SK-N-SH (cell line): ENCODE data around the gene ITGA2B.

Experiments
- EZH2phosphoT487 ChIP-seq: fragments of 200-600 bp; sonication (generic); IDR thresholded peaks from 2 replicates; pipeline ENCODE4 v1.6.1; 2017; ENCODE audit warnings: low read depth, mixed run types, mild to moderate bottlenecking, antibody characterized with exemption, moderate library complexity, borderline replicate concordance
- MEF2A ChIP-seq: IDR thresholded peaks from 2 replicates; pipeline ENCODE4 v1.4.0; 2012; ENCODE audit warnings: low read depth, borderline replicate concordance
- PBX3 ChIP-seq: IDR thresholded peaks from 2 replicates; pipeline ENCODE4; 2012
- POLR2AphosphoS5 ChIP-seq: IDR thresholded peaks from 2 replicates; pipeline ENCODE4 v1.6.1; 2012; ENCODE audit warnings: low read depth, low read length
- RCOR1 ChIP-seq: fragments of 150-350 bp; IDR thresholded peaks from 2 replicates; pipeline ENCODE4 v1.6.1; 2017; ENCODE audit warnings: antibody characterized with exemption, low read length
- SIN3A ChIP-seq: IDR thresholded peaks from 2 replicates; pipeline ENCODE4 v1.6.1; 2012; ENCODE audit warnings: low read depth, mild to moderate bottlenecking, low read length, moderate library complexity, borderline replicate concordance
- TAF1 ChIP-seq: IDR thresholded peaks from 2 replicates; pipeline ENCODE4 v1.6.1; 2012; ENCODE audit warnings: low read depth, mild to moderate bottlenecking, low read length, moderate library complexity, borderline replicate concordance
- TF ChIP-seq, protein P1 (sequence below): fragments of 200-600 bp; sonication (generic); IDR thresholded peaks from 2 replicates; pipeline ENCODE4 v1.6.1; 2017; ENCODE audit warnings: antibody characterized with exemption, mild to moderate bottlenecking, moderate library complexity
- TF ChIP-seq, protein P2 (sequence below): fragments of 150-350 bp; IDR thresholded peaks from 2 replicates; pipeline ENCODE4 v1.6.1; 2017; ENCODE audit warnings: antibody characterized with exemption, low read length, low read depth, borderline replicate concordance
- TF ChIP-seq, protein P3 (sequence below): IDR thresholded peaks from 2 replicates; pipeline ENCODE4 v1.4.0; 2012; ENCODE audit warnings: low read depth, borderline replicate concordance
- TF ChIP-seq, protein P4 (sequence below): IDR thresholded peaks from 2 replicates; pipeline ENCODE4 v1.4.0; 2012; ENCODE audit warnings: low read depth

- TF ChIP-seq SIN3A (no peak), POLR2AphosphoS5 (no peak), MEF2A (no peak), TAF1 (no peak), RCOR1 (no peak), EZH2phosphoT487 (no peak), PBX3 (no peak)
- TF ChIP-seq, protein P1, sequence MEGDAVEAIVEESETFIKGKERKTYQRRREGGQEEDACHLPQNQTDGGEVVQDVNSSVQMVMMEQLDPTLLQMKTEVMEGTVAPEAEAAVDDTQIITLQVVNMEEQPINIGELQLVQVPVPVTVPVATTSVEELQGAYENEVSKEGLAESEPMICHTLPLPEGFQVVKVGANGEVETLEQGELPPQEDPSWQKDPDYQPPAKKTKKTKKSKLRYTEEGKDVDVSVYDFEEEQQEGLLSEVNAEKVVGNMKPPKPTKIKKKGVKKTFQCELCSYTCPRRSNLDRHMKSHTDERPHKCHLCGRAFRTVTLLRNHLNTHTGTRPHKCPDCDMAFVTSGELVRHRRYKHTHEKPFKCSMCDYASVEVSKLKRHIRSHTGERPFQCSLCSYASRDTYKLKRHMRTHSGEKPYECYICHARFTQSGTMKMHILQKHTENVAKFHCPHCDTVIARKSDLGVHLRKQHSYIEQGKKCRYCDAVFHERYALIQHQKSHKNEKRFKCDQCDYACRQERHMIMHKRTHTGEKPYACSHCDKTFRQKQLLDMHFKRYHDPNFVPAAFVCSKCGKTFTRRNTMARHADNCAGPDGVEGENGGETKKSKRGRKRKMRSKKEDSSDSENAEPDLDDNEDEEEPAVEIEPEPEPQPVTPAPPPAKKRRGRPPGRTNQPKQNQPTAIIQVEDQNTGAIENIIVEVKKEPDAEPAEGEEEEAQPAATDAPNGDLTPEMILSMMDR: no peak
- TF ChIP-seq, protein P2, sequence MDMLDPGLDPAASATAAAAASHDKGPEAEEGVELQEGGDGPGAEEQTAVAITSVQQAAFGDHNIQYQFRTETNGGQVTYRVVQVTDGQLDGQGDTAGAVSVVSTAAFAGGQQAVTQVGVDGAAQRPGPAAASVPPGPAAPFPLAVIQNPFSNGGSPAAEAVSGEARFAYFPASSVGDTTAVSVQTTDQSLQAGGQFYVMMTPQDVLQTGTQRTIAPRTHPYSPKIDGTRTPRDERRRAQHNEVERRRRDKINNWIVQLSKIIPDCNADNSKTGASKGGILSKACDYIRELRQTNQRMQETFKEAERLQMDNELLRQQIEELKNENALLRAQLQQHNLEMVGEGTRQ: no peak
- TF ChIP-seq, protein P3, sequence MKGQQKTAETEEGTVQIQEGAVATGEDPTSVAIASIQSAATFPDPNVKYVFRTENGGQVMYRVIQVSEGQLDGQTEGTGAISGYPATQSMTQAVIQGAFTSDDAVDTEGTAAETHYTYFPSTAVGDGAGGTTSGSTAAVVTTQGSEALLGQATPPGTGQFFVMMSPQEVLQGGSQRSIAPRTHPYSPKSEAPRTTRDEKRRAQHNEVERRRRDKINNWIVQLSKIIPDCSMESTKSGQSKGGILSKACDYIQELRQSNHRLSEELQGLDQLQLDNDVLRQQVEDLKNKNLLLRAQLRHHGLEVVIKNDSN: no peak
- TF ChIP-seq, protein P4, sequence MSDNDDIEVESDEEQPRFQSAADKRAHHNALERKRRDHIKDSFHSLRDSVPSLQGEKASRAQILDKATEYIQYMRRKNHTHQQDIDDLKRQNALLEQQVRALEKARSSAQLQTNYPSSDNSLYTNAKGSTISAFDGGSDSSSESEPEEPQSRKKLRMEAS: no peak
Observed at GRCh38 chr17:44424828-44425461, 35.5 kb upstream of the ITGA2B start.
